Subcutaneous adipose tissue (tissue), 4 donors: Measurements from ENCODE around the gene SNAP29. TPM values are rescaled to one million over a fixed set of nuclear protein-coding genes. Genes with fewer than 3 reads are reported as not detected.

Experiments
- CTCF ChIP-seq: fragments of 450-650 bp; IDR thresholded peaks from one replicate; pipeline ENCODE4 v1.5.1; 2016; ENCODE audit warnings: low read depth, mild to moderate bottlenecking, control low read depth, antibody characterized with exemption, moderate library complexity
- total RNA-seq, 4 donors: library from RNA; depleted of rRNA; stranded (reverse); fragments of >200 nt; gene quantifications; one replicate each; pipeline ENCODE4 v1.1.0, GENCODE V29; 2016

Gene SNAP29
- total RNA-seq, 4 donors from 2014 or later = 20.5 to 27.1 (median 24.4) TPM

- TF ChIP-seq CTCF = no peak
Observed at GRCh38 chr22:20928573-20928967, 69.8 kb downstream of the SNAP29 start.

DNA sequence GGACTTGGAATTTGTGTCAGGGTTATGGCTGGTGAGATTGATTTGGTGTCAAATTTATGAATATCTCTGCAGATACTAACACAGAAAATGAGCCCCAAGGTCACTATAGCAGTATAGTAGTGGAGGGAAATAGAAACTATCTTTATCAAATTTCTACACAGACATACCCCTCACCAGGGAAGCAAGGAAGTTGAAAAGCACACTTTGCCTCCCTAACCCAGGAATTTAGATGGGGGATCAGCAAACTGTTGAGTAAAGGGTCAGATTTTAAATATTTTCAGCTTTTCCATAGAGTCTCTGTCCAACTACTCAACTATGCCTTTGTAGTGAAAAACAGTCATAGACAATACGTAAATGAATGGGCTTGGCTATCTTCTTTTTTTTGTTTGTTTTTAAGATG, 71.2 kb downstream of the SNAP29 start:
- no peak for TF ChIP-seq CTCF

- TF ChIP-seq CTCF = no peak
Observed at GRCh38 chr22:20931126-20931654, 72.4 kb downstream of the SNAP29 start.

DNA sequence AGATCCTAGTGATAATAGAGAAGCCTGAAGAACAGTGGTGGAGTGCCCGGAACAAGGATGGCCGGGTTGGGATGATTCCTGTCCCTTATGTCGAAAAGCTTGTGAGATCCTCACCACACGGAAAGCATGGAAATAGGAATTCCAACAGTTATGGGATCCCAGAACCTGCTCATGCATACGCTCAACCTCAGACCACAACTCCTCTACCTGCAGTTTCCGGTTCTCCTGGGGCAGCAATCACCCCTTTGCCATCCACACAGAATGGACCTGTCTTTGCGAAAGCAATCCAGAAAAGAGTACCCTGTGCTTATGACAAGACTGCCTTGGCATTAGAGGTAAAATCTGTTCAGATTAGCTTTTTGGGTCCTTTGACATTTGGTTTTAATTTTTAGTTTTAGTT, 75.1 kb downstream of the SNAP29 start:
- TF ChIP-seq CTCF = no peak

GRCh38 chr22:20937031-20937793, 78.4 kb downstream of the SNAP29 start:
- no peak for TF ChIP-seq CTCF

GRCh38 chr22:20937794-20938671, 79.2 kb downstream of the SNAP29 start:
- no peak for TF ChIP-seq CTCF

GRCh38 chr22:20940186-20940651, 81.4 kb downstream of the SNAP29 start:
- no peak for TF ChIP-seq CTCF
